GM12864 (cell line): ENCODE results near the gene NFKB1.

Experiments
- DNase-seq: peaks from one replicate; pipeline ENCODE4 v3.0.0-alpha.2; 2011; ENCODE audit warnings: low read depth
- H3K4me3 ChIP-seq: 2 replicates; pipeline ENCODE4 v1.5.1; 2011; ENCODE audit warnings: mild to moderate bottlenecking, low read depth, low read length, control low read depth
- CTCF ChIP-seq: IDR thresholded peaks from 2 replicates; pipeline ENCODE4 v1.5.1; 2011; ENCODE audit warnings: low read depth, mild to moderate bottlenecking, moderate library complexity, low read length, control low read depth, inconsistent platforms; ENCODE audit errors: missing control alignments

The NFKB1 gene

GRCh38 chr4:102623622-102624021 is 122.5 kb downstream of the NFKB1 start:
- TF ChIP-seq CTCF, result no peak
- DNase-seq, result no peak

GRCh38 chr4:102624505-102624904 is 123.3 kb downstream of the NFKB1 start:
- H3K4me3 ChIP-seq, result no peak overlapping the region
- TF ChIP-seq CTCF, result no peak
- DNase-seq, result no peak

More at GRCh38 chr4:102623622-102624021, 122.5 kb downstream of the NFKB1 start:
- no peak overlapping the region for H3K4me3 ChIP-seq

GRCh38 chr4:102625232-102625930 is 124.2 kb downstream of the NFKB1 start:
- no peak overlapping the region for H3K4me3 ChIP-seq
- peak; percentile 59 for TF ChIP-seq CTCF
- no peak for DNase-seq

- TF ChIP-seq CTCF, result no peak
- H3K4me3 ChIP-seq, result no peak overlapping the region
- no peak for DNase-seq
Observed at GRCh38 chr4:102627831-102628523, 126.8 kb downstream of the NFKB1 start.

- H3K4me3 ChIP-seq, result no peak overlapping the region
- no peak for TF ChIP-seq CTCF
Observed at GRCh38 chr4:102629673-102630072, 128.5 kb downstream of the NFKB1 start.

GRCh38 chr4:102631616-102632015 is 130.5 kb downstream of the NFKB1 start:
- TF ChIP-seq CTCF, result no peak
- H3K4me3 ChIP-seq, result no peak overlapping the region
- DNase-seq, result no peak

More at GRCh38 chr4:102629673-102630072, 128.5 kb downstream of the NFKB1 start:
- DNase-seq, result no peak
